Measurements from ENCODE around the gene CTDP1.
A peak's percentile ranks its signal among the peaks of the same experiment; 100 is the strongest.

Gene CTDP1

GRCh38 chr18:79662034-79662433 is 17.6 kb upstream of the CTDP1 start:
- no peak for DNase-seq
- Mint-ChIP-seq H3K9me3 (no peaks in the 10 kb centered on the region), H3K27me3 (peaks cover 24% of the 10 kb centered on the region), H3K36me3 (ENCODE audit: low read depth) (no peaks in the 10 kb centered on the region), H3K4me3 (no peak overlapping the region), H3K27ac (no peak overlapping the region), H3K4me1 (ENCODE audit: low read depth) (no peaks in the 10 kb centered on the region)

GRCh38 chr18:79662439-79662838 is 17.2 kb upstream of the CTDP1 start:
- no peaks in the 10 kb centered on the region for H3K4me1 Mint-ChIP-seq (ENCODE audit: low read depth)
- no peak for DNase-seq
- peaks cover 24% of the 10 kb centered on the region for H3K27me3 Mint-ChIP-seq
- H3K9me3 Mint-ChIP-seq, result no peaks in the 10 kb centered on the region
- no peak overlapping the region for H3K27ac Mint-ChIP-seq
- no peak overlapping the region for H3K4me3 Mint-ChIP-seq
- no peaks in the 10 kb centered on the region for H3K36me3 Mint-ChIP-seq (ENCODE audit: low read depth)

GRCh38 chr18:79664525-79665125 is 15.0 kb upstream of the CTDP1 start:
- Mint-ChIP-seq H3K36me3 (ENCODE audit: low read depth) (no peaks in the 10 kb centered on the region), H3K9me3 (no peaks in the 10 kb centered on the region), H3K4me3 (no peak overlapping the region), H3K4me1 (ENCODE audit: low read depth) (no peaks in the 10 kb centered on the region), H3K27ac (no peak overlapping the region), H3K27me3 (peaks cover 24% of the 10 kb centered on the region)
- no peak for DNase-seq

GRCh38 chr18:79668203-79668602 is 11.4 kb upstream of the CTDP1 start:
- peaks cover 9% of the 10 kb centered on the region for H3K27me3 Mint-ChIP-seq
- H3K9me3 Mint-ChIP-seq, result no peaks in the 10 kb centered on the region
- no peak overlapping the region for H3K4me3 Mint-ChIP-seq
- H3K27ac Mint-ChIP-seq, result no peak overlapping the region
- H3K36me3 Mint-ChIP-seq (ENCODE audit: low read depth), result no peaks in the 10 kb centered on the region
- DNase-seq, result no peak
- H3K4me1 Mint-ChIP-seq (ENCODE audit: low read depth), result no peaks in the 10 kb centered on the region

- no peak overlapping the region for H3K4me3 Mint-ChIP-seq
- no peak for DNase-seq
- peaks cover 30% of the 10 kb centered on the region for H3K36me3 Mint-ChIP-seq (ENCODE audit: low read depth)
- H3K27ac Mint-ChIP-seq, result no peak overlapping the region
- H3K9me3 Mint-ChIP-seq, result no peaks in the 10 kb centered on the region
- H3K27me3 Mint-ChIP-seq, result no peaks in the 10 kb centered on the region
- peaks cover 17% of the 10 kb centered on the region for H3K4me1 Mint-ChIP-seq (ENCODE audit: low read depth)
Observed at GRCh38 chr18:79672490-79673276, 6.9 kb upstream of the CTDP1 start.

- peaks cover 61% of the 10 kb centered on the region for H3K36me3 Mint-ChIP-seq (ENCODE audit: low read depth)
- peaks cover 48% of the 10 kb centered on the region for H3K4me1 Mint-ChIP-seq (ENCODE audit: low read depth)
- no peaks in the 10 kb centered on the region for H3K9me3 Mint-ChIP-seq
- peak overlapping the region; percentile 91 for H3K4me3 Mint-ChIP-seq
- DNase-seq, result no peak
- no peak overlapping the region for H3K27ac Mint-ChIP-seq
- no peaks in the 10 kb centered on the region for H3K27me3 Mint-ChIP-seq
Observed at GRCh38 chr18:79677221-79677620, 2.4 kb upstream of the CTDP1 start.

- peaks cover 67% of the 10 kb centered on the region for H3K36me3 Mint-ChIP-seq (ENCODE audit: low read depth)
- DNase-seq, result no peak
- peaks cover 54% of the 10 kb centered on the region for H3K4me1 Mint-ChIP-seq (ENCODE audit: low read depth)
- H3K4me3 Mint-ChIP-seq, result peak overlapping the region; percentile 91
- H3K9me3 Mint-ChIP-seq, result no peaks in the 10 kb centered on the region
- peak overlapping the region; percentile 100 for H3K27ac Mint-ChIP-seq
- H3K27me3 Mint-ChIP-seq, result no peaks in the 10 kb centered on the region
Observed at GRCh38 chr18:79677840-79678239, 1.8 kb upstream of the CTDP1 start.

- DNase-seq, result peak; percentile 97
- Mint-ChIP-seq H3K27me3 (no peaks in the 10 kb centered on the region), H3K4me3 (peak overlapping the region; percentile 91), H3K4me1 (ENCODE audit: low read depth) (peaks cover 64% of the 10 kb centered on the region), H3K9me3 (no peaks in the 10 kb centered on the region), H3K36me3 (ENCODE audit: low read depth) (peaks cover 78% of the 10 kb centered on the region), H3K27ac (peak overlapping the region; percentile 100)
Observed at GRCh38 chr18:79678665-79679551, 695 bp upstream of the CTDP1 start.

GRCh38 chr18:79680100-79680879 is 687 bp downstream of the CTDP1 start:
- H3K27ac Mint-ChIP-seq, result peak overlapping the region; percentile 95
- H3K4me1 Mint-ChIP-seq (ENCODE audit: low read depth), result peaks cover 78% of the 10 kb centered on the region
- H3K4me3 Mint-ChIP-seq, result peak overlapping the region; percentile 88
- DNase-seq, result peak; percentile 54
- H3K9me3 Mint-ChIP-seq, result no peaks in the 10 kb centered on the region
- H3K27me3 Mint-ChIP-seq, result no peaks in the 10 kb centered on the region
- H3K36me3 Mint-ChIP-seq (ENCODE audit: low read depth), result peaks cover 75% of the 10 kb centered on the region

GRCh38 chr18:79680891-79681339 is 1.3 kb downstream of the CTDP1 start:
- peaks cover 82% of the 10 kb centered on the region for H3K4me1 Mint-ChIP-seq (ENCODE audit: low read depth)

GRCh38 chr18:79681484-79682387 is 2.1 kb downstream of the CTDP1 start:
- peak; percentile 57 for DNase-seq
- peak overlapping the region; percentile 88 for H3K4me3 Mint-ChIP-seq
- H3K27me3 Mint-ChIP-seq, result no peaks in the 10 kb centered on the region
- H3K4me1 Mint-ChIP-seq (ENCODE audit: low read depth), result peaks cover 81% of the 10 kb centered on the region
- peak overlapping the region; percentile 95 for H3K27ac Mint-ChIP-seq
- H3K9me3 Mint-ChIP-seq, result no peaks in the 10 kb centered on the region
- peaks cover 67% of the 10 kb centered on the region for H3K36me3 Mint-ChIP-seq (ENCODE audit: low read depth)

More at GRCh38 chr18:79680891-79681339, 1.3 kb downstream of the CTDP1 start:
- no peaks in the 10 kb centered on the region for H3K27me3 Mint-ChIP-seq
- H3K27ac Mint-ChIP-seq, result peak overlapping the region; percentile 95
- no peaks in the 10 kb centered on the region for H3K9me3 Mint-ChIP-seq
- no peak for DNase-seq
- H3K4me3 Mint-ChIP-seq, result peak overlapping the region; percentile 88
- peaks cover 69% of the 10 kb centered on the region for H3K36me3 Mint-ChIP-seq (ENCODE audit: low read depth)

- Mint-ChIP-seq H3K27ac (peak overlapping the region; percentile 95), H3K9me3 (no peaks in the 10 kb centered on the region), H3K36me3 (ENCODE audit: low read depth) (peaks cover 59% of the 10 kb centered on the region), H3K4me3 (peak overlapping the region; percentile 88), H3K4me1 (ENCODE audit: low read depth) (peaks cover 74% of the 10 kb centered on the region), H3K27me3 (no peaks in the 10 kb centered on the region)
- no peak for DNase-seq
Observed at GRCh38 chr18:79682481-79682880, 2.9 kb downstream of the CTDP1 start.

Measured in activated T-cell treated with anti-CD3 and anti-CD28 coated beads, Interleukin-2, amount 50 U/mL, for 24 hours (primary cell).